PFSK-1 (cell line): ENCODE measurements around the gene MAEA.

Experiments used
- FOXP2 ChIP-seq: optimal IDR thresholded peaks from 2 replicates; pipeline ENCODE3; 2011; ENCODE audit warnings: borderline replicate concordance, control low read depth, inconsistent platforms; ENCODE audit not compliant: insufficient read depth; ENCODE audit errors: extremely low read length, extremely low read depth
- POLR2AphosphoS5 ChIP-seq: IDR thresholded peaks from 2 replicates; pipeline ENCODE4 v1.6.1; 2012; ENCODE audit warnings: low read depth, mild to moderate bottlenecking, control low read depth, low read length, moderate library complexity
- REST ChIP-seq, 2 experiments: IDR thresholded peaks; 2 replicates each; pipeline versions ENCODE4 v1.6.1 to v1.8.0; 2011 to 2012; ENCODE audit warnings: low read depth in 2 of 2, low read length in 2 of 2, control low read depth in 1 of 2, inconsistent platforms in 1 of 2, mild to moderate bottlenecking in 1 of 2, moderate library complexity in 1 of 2; ENCODE audit not compliant: insufficient read depth in 1 of 2
- SIN3A ChIP-seq: IDR thresholded peaks from 2 replicates; pipeline ENCODE4 v1.6.1; 2012; ENCODE audit warnings: mild to moderate bottlenecking, low read length, moderate library complexity, borderline replicate concordance; ENCODE audit not compliant: insufficient read depth
- TAF1 ChIP-seq: IDR thresholded peaks from 2 replicates; pipeline ENCODE4 v1.6.1; 2012; ENCODE audit warnings: low read length, control low read depth, borderline replicate concordance; ENCODE audit not compliant: insufficient read depth

MAEA gene

GRCh38 chr4:1332686-1333085, 43.0 kb downstream of the MAEA start:
- no peak for TF ChIP-seq POLR2AphosphoS5
- TF ChIP-seq TAF1, result no peak
- TF ChIP-seq FOXP2, result no peak
- no peak for TF ChIP-seq SIN3A
- TF ChIP-seq REST (IDR thresholded peaks at IDR 0.05; ENCODE audit: insufficient read depth in 1 of 2, low read depth in 2 of 2, low read length in 2 of 2), result no peak

- no peak for TF ChIP-seq SIN3A
- TF ChIP-seq TAF1, result no peak
- TF ChIP-seq REST (IDR thresholded peaks at IDR 0.05; ENCODE audit: insufficient read depth in 1 of 2, low read depth in 2 of 2, low read length in 2 of 2), result no peak
- no peak for TF ChIP-seq FOXP2
- TF ChIP-seq POLR2AphosphoS5, result no peak
These were observed 43.6 kb downstream of the MAEA start for GRCh38 chr4:1333256-1333655.

GRCh38 chr4:1334579-1334895, 44.8 kb downstream of the MAEA start:
- TF ChIP-seq FOXP2 (no peak), SIN3A (no peak), REST (IDR thresholded peaks at IDR 0.05; ENCODE audit: insufficient read depth in 1 of 2, low read depth in 2 of 2, low read length in 2 of 2) (no peak), TAF1 (no peak), POLR2AphosphoS5 (no peak)

- no peak for TF ChIP-seq TAF1
- no peak for TF ChIP-seq SIN3A
- no peak for TF ChIP-seq REST (IDR thresholded peaks at IDR 0.05; ENCODE audit: insufficient read depth in 1 of 2, low read depth in 2 of 2, low read length in 2 of 2)
- no peak for TF ChIP-seq FOXP2
- TF ChIP-seq POLR2AphosphoS5, result no peak
These were observed 46.4 kb downstream of the MAEA start for GRCh38 chr4:1336088-1336491.

GRCh38 chr4:1337376-1337831, 47.7 kb downstream of the MAEA start:
- TF ChIP-seq FOXP2 (no peak), SIN3A (no peak), POLR2AphosphoS5 (no peak), TAF1 (no peak), REST (IDR thresholded peaks at IDR 0.05; ENCODE audit: insufficient read depth in 1 of 2, low read depth in 2 of 2, low read length in 2 of 2) (no peak)
